ENCODE results near the gene TRIM5. TPM values are rescaled to one million over a fixed set of nuclear protein-coding genes. Genes with fewer than 3 reads are reported as not detected.
"Not testable (repeated sequence)": the region's sequence is repeated elsewhere in the genome, so short reads cannot be mapped to it uniquely, and the experiment has no call there.

Gene TRIM5
- total RNA-seq, 4 donors from 2014 or later: 12.3 to 21.7 (median 16.8) TPM

DNA sequence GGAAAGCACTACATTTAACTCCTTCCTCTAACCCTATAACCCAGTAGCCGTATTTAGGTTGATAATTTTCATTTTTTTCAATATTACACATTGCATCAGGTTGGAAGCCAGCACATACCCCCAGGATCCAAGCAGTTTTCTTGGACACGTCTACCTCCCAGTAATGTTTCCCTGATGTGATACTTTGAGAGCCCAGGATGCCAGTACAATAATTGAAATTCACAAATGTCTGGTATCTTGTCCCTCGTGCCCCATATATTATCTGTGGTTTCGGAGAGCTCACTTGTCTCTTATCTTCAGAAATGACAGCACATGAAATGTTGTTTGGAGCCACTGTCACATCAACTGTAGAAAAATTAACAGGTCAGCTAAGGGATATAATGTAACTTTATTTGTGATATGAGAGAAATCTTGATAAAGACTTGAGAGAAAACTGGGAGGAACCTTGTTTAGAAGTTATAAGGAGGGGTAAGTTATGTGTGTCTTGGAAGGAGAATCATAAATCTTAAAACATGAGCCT is 19.8 kb downstream of the TRIM5 start:
- H3K4me3 ChIP-seq: no peak overlapping the region
- H3K27me3 ChIP-seq: no peaks in the 10 kb centered on the region
- H3K9me3 ChIP-seq: no peaks in the 10 kb centered on the region
- no peak for DNase-seq (ENCODE audit: low spot score in 2 of 2)
- WGBS: 90% methylated on average over 4 of the region's 4 CpGs
- no peaks in the 10 kb centered on the region for H3K4me1 ChIP-seq
- peaks cover 53% of the 10 kb centered on the region for H3K36me3 ChIP-seq
- TF ChIP-seq, protein P1, sequence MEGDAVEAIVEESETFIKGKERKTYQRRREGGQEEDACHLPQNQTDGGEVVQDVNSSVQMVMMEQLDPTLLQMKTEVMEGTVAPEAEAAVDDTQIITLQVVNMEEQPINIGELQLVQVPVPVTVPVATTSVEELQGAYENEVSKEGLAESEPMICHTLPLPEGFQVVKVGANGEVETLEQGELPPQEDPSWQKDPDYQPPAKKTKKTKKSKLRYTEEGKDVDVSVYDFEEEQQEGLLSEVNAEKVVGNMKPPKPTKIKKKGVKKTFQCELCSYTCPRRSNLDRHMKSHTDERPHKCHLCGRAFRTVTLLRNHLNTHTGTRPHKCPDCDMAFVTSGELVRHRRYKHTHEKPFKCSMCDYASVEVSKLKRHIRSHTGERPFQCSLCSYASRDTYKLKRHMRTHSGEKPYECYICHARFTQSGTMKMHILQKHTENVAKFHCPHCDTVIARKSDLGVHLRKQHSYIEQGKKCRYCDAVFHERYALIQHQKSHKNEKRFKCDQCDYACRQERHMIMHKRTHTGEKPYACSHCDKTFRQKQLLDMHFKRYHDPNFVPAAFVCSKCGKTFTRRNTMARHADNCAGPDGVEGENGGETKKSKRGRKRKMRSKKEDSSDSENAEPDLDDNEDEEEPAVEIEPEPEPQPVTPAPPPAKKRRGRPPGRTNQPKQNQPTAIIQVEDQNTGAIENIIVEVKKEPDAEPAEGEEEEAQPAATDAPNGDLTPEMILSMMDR (IDR thresholded peaks at IDR 0.05): no peak
- no peak for TF ChIP-seq POLR2AphosphoS5 (IDR thresholded peaks at IDR 0.05)
- no peak for TF ChIP-seq POLR2A (IDR thresholded peaks at IDR 0.05)
- no peak for TF ChIP-seq EP300 (IDR thresholded peaks at IDR 0.05)
- no peak overlapping the region for H3K27ac ChIP-seq

DNA sequence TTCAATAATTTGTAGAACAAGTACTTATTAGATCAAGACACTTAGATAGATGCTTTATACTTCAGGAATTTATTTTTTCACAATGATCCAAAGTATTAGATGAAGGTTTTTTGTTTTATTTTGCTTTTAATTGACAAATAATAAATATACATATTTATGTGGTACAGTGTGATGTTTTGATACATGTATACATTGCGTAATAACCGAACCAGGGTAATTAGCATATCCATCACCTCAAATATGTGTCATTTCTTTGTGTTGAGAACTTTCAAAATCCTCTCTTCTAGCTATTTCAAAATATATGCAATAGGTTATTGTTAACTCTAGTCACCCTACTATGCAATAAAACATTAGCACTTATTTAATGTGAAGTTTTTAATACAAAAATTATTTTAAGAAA is 21.4 kb downstream of the TRIM5 start:
- no peak for TF ChIP-seq EP300 (IDR thresholded peaks at IDR 0.05)
- Histone ChIP-seq H3K36me3 (peaks cover 44% of the 10 kb centered on the region), H3K4me3 (no peak overlapping the region), H3K4me1 (no peaks in the 10 kb centered on the region), H3K27me3 (no peaks in the 10 kb centered on the region), H3K9me3 (no peaks in the 10 kb centered on the region), H3K27ac (no peak overlapping the region)
- WGBS: 89% methylated on average over 2 of the region's 2 CpGs
- no peak for DNase-seq (ENCODE audit: low spot score in 2 of 2)

DNA sequence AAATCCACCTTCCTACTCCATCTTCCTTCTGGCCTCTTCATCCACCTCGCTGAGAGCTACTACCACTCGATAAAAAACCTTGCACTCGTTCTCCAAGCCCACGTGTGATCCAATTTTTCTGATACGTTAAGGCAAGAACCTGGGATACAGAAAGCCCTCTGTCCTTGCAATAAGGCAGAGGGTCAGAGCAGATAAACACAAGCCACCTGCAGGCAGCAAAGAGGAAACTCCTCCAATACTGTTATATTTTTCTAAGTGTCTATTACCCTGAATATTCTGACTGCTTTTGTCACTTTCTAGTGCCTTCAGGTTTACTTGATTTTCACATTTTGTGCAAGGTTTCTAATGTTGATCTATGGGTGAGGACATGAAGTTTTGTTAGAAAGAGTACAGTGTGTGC is 26.6 kb downstream of the TRIM5 start:
- peaks cover 3% of the 10 kb centered on the region for H3K36me3 ChIP-seq
- TF ChIP-seq, protein P1 (IDR thresholded peaks at IDR 0.05): no peak
- TF ChIP-seq EP300 (IDR thresholded peaks at IDR 0.05) (no peak), POLR2AphosphoS5 (IDR thresholded peaks at IDR 0.05) (no peak), POLR2A (IDR thresholded peaks at IDR 0.05) (no peak)

DNA sequence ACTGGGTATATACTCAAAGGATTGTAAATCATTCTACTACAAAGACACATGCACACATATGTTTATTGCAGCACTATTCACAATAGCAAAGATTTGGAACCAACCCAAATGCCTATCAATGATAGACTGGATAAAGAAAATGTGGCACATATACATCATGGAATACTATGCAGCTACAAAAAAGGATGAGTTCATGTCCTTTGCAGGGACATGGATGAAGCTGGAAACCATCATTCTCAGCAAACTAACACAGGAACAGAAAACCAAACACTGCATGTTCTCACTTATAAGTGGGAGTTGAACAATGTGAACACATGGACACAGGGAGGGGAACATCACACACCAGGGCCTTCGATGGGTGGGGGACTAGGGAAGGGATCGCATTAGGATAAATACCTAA is 27.9 kb downstream of the TRIM5 start:
- not testable (repeated sequence) for H3K27me3 ChIP-seq

More for the DNA sequence above, 26.6 kb downstream of the TRIM5 start:
- 93% methylated on average over 5 of the region's 5 CpGs for WGBS
- Histone ChIP-seq H3K4me1 (no peaks in the 10 kb centered on the region), H3K27me3 (no peaks in the 10 kb centered on the region), H3K4me3 (no peak overlapping the region), H3K9me3 (no peaks in the 10 kb centered on the region), H3K27ac (no peak overlapping the region)
- DNase-seq (ENCODE audit: low spot score in 2 of 2): no peak

DNA sequence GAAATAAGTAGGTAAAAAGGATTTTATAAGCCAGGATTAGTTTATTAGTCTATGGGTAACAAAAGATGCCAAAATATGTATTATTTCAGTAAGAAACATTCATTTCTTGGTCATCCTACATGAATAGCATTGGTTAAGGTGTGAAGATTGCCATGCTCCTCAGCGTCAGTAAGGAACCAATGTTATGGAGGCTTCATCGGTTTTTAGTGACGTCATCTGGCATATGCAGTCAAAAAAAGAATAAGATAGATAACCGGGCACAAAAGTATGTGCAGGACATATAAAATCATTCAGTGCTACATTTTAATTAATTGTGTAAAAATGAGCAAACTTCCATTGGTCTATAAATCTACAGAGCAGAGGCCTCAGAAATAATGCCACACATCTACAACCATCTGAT is 29.4 kb downstream of the TRIM5 start:
- no peaks in the 10 kb centered on the region for H3K27me3 ChIP-seq
- no peak overlapping the region for H3K27ac ChIP-seq
- no peaks in the 10 kb centered on the region for H3K36me3 ChIP-seq
- DNase-seq (ENCODE audit: low spot score in 2 of 2): no peak
- H3K4me3 ChIP-seq: no peak overlapping the region
- no peaks in the 10 kb centered on the region for H3K9me3 ChIP-seq
- 94% methylated on average over 4 of the region's 4 CpGs for WGBS
- TF ChIP-seq, protein P1 (IDR thresholded peaks at IDR 0.05): no peak
- TF ChIP-seq EP300 (IDR thresholded peaks at IDR 0.05) (no peak), POLR2A (IDR thresholded peaks at IDR 0.05) (no peak), POLR2AphosphoS5 (IDR thresholded peaks at IDR 0.05) (no peak)
- H3K4me1 ChIP-seq: no peaks in the 10 kb centered on the region

More for the DNA sequence above, 27.9 kb downstream of the TRIM5 start:
- not testable (repeated sequence) for H3K4me3 ChIP-seq; H3K36me3 ChIP-seq; DNase-seq (ENCODE audit: low spot score in 2 of 2); H3K9me3 ChIP-seq; H3K27ac ChIP-seq; H3K4me1 ChIP-seq
- 93% methylated on average over 2 of the region's 2 CpGs for WGBS

DNA sequence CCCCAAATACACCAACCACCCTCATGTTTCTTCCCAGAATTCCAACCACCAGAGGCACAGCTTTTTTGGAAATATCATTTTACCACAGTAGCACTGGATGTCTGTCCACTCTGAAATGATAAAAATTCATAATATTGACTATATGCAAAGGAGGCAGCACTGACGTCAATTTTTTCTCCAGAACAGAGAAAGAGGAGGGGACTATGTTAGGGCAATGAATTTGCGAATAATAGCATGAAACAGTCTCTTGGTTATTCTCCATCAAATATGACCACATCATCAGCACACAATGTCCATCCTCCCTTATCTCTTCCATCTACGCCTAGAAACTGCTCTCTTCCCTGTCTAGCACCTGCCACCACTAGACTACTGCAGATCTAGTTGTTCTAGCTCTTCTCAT is 38.7 kb downstream of the TRIM5 start:
- TF ChIP-seq POLR2A (IDR thresholded peaks at IDR 0.05) (no peak), POLR2AphosphoS5 (IDR thresholded peaks at IDR 0.05) (no peak), EP300 (IDR thresholded peaks at IDR 0.05) (no peak)
- TF ChIP-seq, protein P1 (IDR thresholded peaks at IDR 0.05): no peak
- Histone ChIP-seq H3K4me3 (no peak overlapping the region), H3K4me1 (no peaks in the 10 kb centered on the region), H3K36me3 (peaks cover 30% of the 10 kb centered on the region), H3K27me3 (no peaks in the 10 kb centered on the region), H3K9me3 (no peaks in the 10 kb centered on the region), H3K27ac (no peak overlapping the region)
- DNase-seq (ENCODE audit: low spot score in 2 of 2): no peak
- WGBS: 95% methylated on average over 3 of the region's 3 CpGs
